SK-N-SH treated with all-trans-retinoic acid at 6 μM for 48 hours (cell line): Measurements from ENCODE around the gene HSF2BP.

ENCODE experiments used
- ATAC-seq: fragments of 200-7000 bp; cut with Tn5 transposase; 3 replicates; pipeline ENCODE4 v1.9.1; 2020; ENCODE audit warnings: mild to moderate bottlenecking, moderate library complexity
- ARNTL ChIP-seq: fragments of 450-650 bp; formaldehyde crosslinking; IDR thresholded peaks from 2 replicates; pipeline ENCODE4 v1.5.0; 2020; ENCODE audit warnings: low read depth, mild to moderate bottlenecking, moderate library complexity, borderline replicate concordance
- BACH2 ChIP-seq: fragments of 250-450 bp; sonication (Bioruptor Pico); IDR thresholded peaks from 2 replicates; pipeline ENCODE4 v1.9.0; 2021; ENCODE audit warnings: mild to moderate bottlenecking, borderline replicate concordance
- ESRRG ChIP-seq: fragments of 250-450 bp; sonication (Bioruptor Pico); IDR thresholded peaks from 2 replicates; pipeline ENCODE4 v1.6.1; 2021; ENCODE audit warnings: mild to moderate bottlenecking
- GLIS3 ChIP-seq: fragments of 250-450 bp; sonication (Bioruptor Pico); IDR thresholded peaks from 2 replicates; pipeline ENCODE4 v1.5.0; 2020; ENCODE audit warnings: mild to moderate bottlenecking, moderate library complexity
- ISL1 ChIP-seq: fragments of 250-450 bp; sonication (Bioruptor Pico); IDR thresholded peaks from 2 replicates; pipeline ENCODE4 v2.1.2; 2022; ENCODE audit warnings: mild to moderate bottlenecking, moderate library complexity
- OSR1 ChIP-seq: fragments of 250-450 bp; sonication (Bioruptor Pico); IDR thresholded peaks from 2 replicates; pipeline ENCODE4 v1.8.0; 2022; ENCODE audit warnings: moderate library complexity, mild to moderate bottlenecking, inconsistent platforms
- PPARA ChIP-seq: fragments of 250-450 bp; sonication (Bioruptor Pico); IDR thresholded peaks from 2 replicates; pipeline ENCODE4 v1.5.0; 2020; ENCODE audit warnings: mild to moderate bottlenecking, borderline replicate concordance
- RARB ChIP-seq: fragments of 250-450 bp; sonication (Bioruptor Pico); IDR thresholded peaks from 2 replicates; pipeline ENCODE4 v1.8.0; 2021; ENCODE audit warnings: mild to moderate bottlenecking, moderate library complexity
- TCF4 ChIP-seq: fragments of 250-450 bp; sonication (Bioruptor Pico); IDR thresholded peaks from 2 replicates; pipeline ENCODE4 v1.8.0; 2021; ENCODE audit warnings: mild to moderate bottlenecking, moderate library complexity, borderline replicate concordance
- TOX ChIP-seq: fragments of 250-450 bp; sonication (Bioruptor Pico); IDR thresholded peaks from 2 replicates; pipeline ENCODE4 v1.8.0; 2021; ENCODE audit warnings: mild to moderate bottlenecking, moderate library complexity, borderline replicate concordance
- ZC3H10 ChIP-seq: fragments of 250-450 bp; sonication (Bioruptor Pico); IDR thresholded peaks from 2 replicates; pipeline ENCODE4 v1.5.1; 2021; ENCODE audit warnings: mild to moderate bottlenecking, moderate library complexity
- ZFP3 ChIP-seq: fragments of 250-450 bp; sonication (Bioruptor Pico); IDR thresholded peaks from 2 replicates; pipeline ENCODE4 v1.5.0; 2020; ENCODE audit warnings: mild to moderate bottlenecking, moderate library complexity
- ZFP30 ChIP-seq: fragments of 450-650 bp; formaldehyde crosslinking; IDR thresholded peaks from 2 replicates; pipeline ENCODE4 v1.5.0; 2022; ENCODE audit warnings: mild to moderate bottlenecking, moderate library complexity
- ZNF70 ChIP-seq: fragments of 450-650 bp; formaldehyde crosslinking; IDR thresholded peaks from 2 replicates; pipeline ENCODE4 v1.5.0; 2020; ENCODE audit warnings: mild to moderate bottlenecking, moderate library complexity
- ZNF8 ChIP-seq: fragments of 450-650 bp; formaldehyde crosslinking; IDR thresholded peaks from 2 replicates; pipeline ENCODE4 v1.5.0; 2020; ENCODE audit warnings: mild to moderate bottlenecking, moderate library complexity
- TF ChIP-seq, protein P1 (sequence below): fragments of 250-450 bp; sonication (Bioruptor Pico); IDR thresholded peaks from 2 replicates; pipeline ENCODE4 v1.5.0; 2020; ENCODE audit warnings: mild to moderate bottlenecking, moderate library complexity
- TF ChIP-seq, protein P2 (sequence below): fragments of 250-450 bp; sonication (Bioruptor Pico); IDR thresholded peaks from 2 replicates; pipeline ENCODE4 v1.5.1; 2021; ENCODE audit warnings: mild to moderate bottlenecking, moderate library complexity
- TF ChIP-seq, protein P3 (sequence below): fragments of 250-450 bp; sonication (Bioruptor Pico); IDR thresholded peaks from 2 replicates; pipeline ENCODE4 v1.5.1; 2020; ENCODE audit warnings: low read depth, mild to moderate bottlenecking, moderate library complexity
- TF ChIP-seq, protein P4 (sequence below): fragments of 250-450 bp; sonication (Bioruptor Pico); IDR thresholded peaks from 2 replicates; pipeline ENCODE4 v1.8.0; 2020; ENCODE audit warnings: mild to moderate bottlenecking, moderate library complexity, borderline replicate concordance

HSF2BP gene

DNA sequence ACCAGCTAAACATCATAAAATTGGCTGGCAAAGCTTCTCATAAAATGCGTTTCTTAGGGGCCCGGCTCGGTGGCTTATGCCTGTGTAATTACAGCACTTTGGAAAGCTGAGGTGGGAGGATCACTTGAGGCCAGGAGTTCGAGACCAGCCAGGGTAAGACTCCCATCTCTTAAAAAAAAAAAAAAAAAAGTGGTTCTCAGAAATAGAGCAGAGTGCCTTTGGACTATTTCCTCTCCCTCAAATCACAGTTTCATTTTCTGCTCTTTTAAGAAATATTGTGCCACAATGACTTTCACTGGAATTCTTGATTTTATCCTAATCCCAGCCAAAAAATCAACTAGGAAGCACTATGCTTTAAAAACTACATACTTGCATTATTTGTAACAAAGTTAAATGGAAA lies 13.3 kb downstream of the HSF2BP start:
- no peak for ATAC-seq
- TF ChIP-seq ISL1 (no peak), RARB (CRISPR knock-in tag) (no peak), PPARA (CRISPR knock-in tag) (no peak), ESRRG (CRISPR knock-in tag) (no peak), ZNF70 (CRISPR knock-in tag) (no peak), GLIS3 (no peak), TOX (CRISPR knock-in tag) (no peak)

DNA sequence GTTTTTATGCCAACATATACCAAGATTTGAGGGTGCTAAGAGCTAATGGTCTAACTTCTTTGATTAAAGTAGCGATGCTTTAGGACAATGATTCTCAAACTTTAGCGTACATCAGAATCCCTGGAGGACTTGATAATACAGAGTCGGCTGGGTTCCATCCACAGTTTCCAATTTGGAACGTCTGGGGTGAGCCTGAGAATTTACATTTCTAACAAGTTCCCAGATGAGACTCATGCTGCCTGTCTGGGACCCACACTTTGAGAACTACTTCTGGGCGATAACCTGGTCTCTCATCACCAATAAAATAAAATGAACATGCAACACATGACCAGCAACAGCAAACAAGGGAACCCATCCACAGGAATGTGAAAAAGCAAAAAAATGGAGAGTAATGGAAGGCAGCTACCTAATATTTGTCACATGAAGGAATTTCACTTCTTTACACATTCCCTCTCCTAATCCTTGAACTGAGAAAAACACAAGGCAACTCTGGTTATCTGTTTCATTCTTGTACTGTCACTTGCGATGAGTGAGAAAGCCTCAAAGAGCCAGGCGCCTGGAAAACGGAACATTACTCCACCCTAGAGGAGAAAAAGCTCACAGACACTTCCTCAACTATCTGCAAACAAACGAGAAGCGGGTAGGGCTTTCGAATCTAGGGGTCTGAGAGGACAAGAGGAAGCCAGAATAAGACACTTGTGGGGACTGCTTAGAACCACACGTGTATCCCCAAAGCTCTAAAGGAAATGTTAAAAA lies 14.0 kb downstream of the HSF2BP start:
- no peak for TF ChIP-seq ISL1
- TF ChIP-seq RARB (CRISPR knock-in tag) = no peak
- TF ChIP-seq OSR1 = no peak
- TF ChIP-seq, protein P1, sequence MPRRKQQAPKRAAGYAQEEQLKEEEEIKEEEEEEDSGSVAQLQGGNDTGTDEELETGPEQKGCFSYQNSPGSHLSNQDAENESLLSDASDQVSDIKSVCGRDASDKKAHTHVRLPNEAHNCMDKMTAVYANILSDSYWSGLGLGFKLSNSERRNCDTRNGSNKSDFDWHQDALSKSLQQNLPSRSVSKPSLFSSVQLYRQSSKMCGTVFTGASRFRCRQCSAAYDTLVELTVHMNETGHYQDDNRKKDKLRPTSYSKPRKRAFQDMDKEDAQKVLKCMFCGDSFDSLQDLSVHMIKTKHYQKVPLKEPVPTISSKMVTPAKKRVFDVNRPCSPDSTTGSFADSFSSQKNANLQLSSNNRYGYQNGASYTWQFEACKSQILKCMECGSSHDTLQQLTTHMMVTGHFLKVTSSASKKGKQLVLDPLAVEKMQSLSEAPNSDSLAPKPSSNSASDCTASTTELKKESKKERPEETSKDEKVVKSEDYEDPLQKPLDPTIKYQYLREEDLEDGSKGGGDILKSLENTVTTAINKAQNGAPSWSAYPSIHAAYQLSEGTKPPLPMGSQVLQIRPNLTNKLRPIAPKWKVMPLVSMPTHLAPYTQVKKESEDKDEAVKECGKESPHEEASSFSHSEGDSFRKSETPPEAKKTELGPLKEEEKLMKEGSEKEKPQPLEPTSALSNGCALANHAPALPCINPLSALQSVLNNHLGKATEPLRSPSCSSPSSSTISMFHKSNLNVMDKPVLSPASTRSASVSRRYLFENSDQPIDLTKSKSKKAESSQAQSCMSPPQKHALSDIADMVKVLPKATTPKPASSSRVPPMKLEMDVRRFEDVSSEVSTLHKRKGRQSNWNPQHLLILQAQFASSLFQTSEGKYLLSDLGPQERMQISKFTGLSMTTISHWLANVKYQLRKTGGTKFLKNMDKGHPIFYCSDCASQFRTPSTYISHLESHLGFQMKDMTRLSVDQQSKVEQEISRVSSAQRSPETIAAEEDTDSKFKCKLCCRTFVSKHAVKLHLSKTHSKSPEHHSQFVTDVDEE (CRISPR knock-in tag) = no peak
- TF ChIP-seq ZC3H10 (CRISPR knock-in tag) = no peak
- TF ChIP-seq, protein P2, sequence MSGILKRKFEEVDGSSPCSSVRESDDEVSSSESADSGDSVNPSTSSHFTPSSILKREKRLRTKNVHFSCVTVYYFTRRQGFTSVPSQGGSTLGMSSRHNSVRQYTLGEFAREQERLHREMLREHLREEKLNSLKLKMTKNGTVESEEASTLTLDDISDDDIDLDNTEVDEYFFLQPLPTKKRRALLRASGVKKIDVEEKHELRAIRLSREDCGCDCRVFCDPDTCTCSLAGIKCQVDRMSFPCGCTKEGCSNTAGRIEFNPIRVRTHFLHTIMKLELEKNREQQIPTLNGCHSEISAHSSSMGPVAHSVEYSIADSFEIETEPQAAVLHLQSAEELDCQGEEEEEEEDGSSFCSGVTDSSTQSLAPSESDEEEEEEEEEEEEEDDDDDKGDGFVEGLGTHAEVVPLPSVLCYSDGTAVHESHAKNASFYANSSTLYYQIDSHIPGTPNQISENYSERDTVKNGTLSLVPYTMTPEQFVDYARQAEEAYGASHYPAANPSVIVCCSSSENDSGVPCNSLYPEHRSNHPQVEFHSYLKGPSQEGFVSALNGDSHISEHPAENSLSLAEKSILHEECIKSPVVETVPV (CRISPR knock-in tag) = no peak
- TF ChIP-seq, protein P3, sequence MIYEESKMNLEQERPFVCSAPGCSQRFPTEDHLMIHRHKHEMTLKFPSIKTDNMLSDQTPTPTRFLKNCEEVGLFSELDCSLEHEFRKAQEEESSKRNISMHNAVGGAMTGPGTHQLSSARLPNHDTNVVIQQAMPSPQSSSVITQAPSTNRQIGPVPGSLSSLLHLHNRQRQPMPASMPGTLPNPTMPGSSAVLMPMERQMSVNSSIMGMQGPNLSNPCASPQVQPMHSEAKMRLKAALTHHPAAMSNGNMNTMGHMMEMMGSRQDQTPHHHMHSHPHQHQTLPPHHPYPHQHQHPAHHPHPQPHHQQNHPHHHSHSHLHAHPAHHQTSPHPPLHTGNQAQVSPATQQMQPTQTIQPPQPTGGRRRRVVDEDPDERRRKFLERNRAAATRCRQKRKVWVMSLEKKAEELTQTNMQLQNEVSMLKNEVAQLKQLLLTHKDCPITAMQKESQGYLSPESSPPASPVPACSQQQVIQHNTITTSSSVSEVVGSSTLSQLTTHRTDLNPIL = no peak
- TF ChIP-seq TCF4 = no peak
- TF ChIP-seq PPARA (CRISPR knock-in tag) = no peak
- TF ChIP-seq, protein P4, sequence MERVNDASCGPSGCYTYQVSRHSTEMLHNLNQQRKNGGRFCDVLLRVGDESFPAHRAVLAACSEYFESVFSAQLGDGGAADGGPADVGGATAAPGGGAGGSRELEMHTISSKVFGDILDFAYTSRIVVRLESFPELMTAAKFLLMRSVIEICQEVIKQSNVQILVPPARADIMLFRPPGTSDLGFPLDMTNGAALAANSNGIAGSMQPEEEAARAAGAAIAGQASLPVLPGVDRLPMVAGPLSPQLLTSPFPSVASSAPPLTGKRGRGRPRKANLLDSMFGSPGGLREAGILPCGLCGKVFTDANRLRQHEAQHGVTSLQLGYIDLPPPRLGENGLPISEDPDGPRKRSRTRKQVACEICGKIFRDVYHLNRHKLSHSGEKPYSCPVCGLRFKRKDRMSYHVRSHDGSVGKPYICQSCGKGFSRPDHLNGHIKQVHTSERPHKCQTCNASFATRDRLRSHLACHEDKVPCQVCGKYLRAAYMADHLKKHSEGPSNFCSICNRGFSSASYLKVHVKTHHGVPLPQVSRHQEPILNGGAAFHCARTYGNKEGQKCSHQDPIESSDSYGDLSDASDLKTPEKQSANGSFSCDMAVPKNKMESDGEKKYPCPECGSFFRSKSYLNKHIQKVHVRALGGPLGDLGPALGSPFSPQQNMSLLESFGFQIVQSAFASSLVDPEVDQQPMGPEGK (CRISPR knock-in tag) = no peak
- no peak for TF ChIP-seq ARNTL (CRISPR knock-in tag)
- no peak for TF ChIP-seq ZFP3 (CRISPR knock-in tag)
- no peak for TF ChIP-seq ZFP30 (CRISPR knock-in tag)
- no peak for TF ChIP-seq ESRRG (CRISPR knock-in tag)
- no peak for TF ChIP-seq ZNF70 (CRISPR knock-in tag)
- no peak for TF ChIP-seq BACH2
- no peak for TF ChIP-seq ZNF8 (CRISPR knock-in tag)
- ATAC-seq = peak; percentile 85

DNA sequence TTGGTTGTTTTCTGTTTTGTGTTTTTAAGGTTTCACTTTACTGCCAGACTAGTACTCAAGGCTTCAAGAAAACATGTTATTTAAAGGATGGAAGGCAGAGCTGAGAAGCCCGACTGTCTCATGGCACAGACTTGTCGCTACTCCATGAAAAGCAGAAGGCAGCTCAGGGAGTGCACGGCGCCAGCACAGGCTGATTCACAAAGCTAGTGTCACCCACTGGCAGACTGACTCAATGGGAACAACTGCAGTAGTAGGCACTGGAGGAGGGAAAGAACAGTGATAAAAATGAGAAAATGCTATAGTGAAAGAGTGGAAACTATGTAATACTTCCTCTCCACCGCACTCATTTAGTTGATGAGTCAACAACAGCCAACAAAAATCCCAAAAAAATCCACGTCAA lies 14.7 kb downstream of the HSF2BP start:
- TF ChIP-seq, protein P4 (CRISPR knock-in tag) = no peak
- TF ChIP-seq ZFP3 (CRISPR knock-in tag) = no peak
- TF ChIP-seq, protein P3 = no peak
- TF ChIP-seq, all 23 proteins: peak for 0
- ATAC-seq = peak; percentile 64
